ENCODE measurements around the gene PTPN6.

The PTPN6 gene

GRCh38 chr12:6954316-6955107 is 3.4 kb downstream of the PTPN6 start:
- in situ Hi-C loops (cut with HindIII; ENCODE audit: low sequenced_read_pairs), result no loop called here

- in situ Hi-C loops (cut with HindIII; ENCODE audit: low sequenced_read_pairs), result no loop called here
Measured at GRCh38 chr12:6955108-6956020, 4.2 kb downstream of the PTPN6 start.

DNA sequence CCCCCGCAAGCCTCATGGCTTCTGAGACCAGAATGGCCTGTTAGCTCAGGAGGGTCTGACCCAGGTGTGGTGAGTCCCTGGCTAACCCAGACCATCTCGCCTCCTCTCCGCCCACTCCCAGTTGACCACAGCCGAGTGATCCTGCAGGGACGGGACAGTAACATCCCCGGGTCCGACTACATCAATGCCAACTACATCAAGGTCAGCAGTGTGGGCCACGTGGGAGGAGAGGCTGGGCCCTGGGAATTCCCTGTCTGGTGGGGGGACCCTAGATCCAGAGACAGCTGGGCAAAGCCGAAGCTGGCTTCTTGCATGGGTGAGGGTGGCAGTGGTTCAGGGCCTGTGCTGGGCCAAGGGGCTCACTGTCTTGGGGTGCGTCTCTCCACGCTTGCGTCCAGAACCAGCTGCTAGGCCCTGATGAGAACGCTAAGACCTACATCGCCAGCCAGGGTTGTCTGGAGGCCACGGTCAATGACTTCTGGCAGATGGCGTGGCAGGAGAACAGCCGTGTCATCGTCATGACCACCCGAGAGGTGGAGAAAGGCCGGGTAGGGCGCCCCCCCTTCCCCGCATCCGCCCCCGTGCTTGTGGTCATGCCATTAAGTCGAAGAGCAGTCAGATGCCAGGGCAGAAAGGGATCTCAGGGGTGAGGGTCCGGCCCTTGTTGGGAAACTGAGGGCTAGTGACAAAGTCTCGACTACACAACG is 5.0 kb downstream of the PTPN6 start:
- in situ Hi-C loops (cut with HindIII; ENCODE audit: low sequenced_read_pairs), result no loop called here

GRCh38 chr12:6957151-6957701 is 6.1 kb downstream of the PTPN6 start:
- in situ Hi-C loops (cut with HindIII; ENCODE audit: low sequenced_read_pairs), result no loop called here

DNA sequence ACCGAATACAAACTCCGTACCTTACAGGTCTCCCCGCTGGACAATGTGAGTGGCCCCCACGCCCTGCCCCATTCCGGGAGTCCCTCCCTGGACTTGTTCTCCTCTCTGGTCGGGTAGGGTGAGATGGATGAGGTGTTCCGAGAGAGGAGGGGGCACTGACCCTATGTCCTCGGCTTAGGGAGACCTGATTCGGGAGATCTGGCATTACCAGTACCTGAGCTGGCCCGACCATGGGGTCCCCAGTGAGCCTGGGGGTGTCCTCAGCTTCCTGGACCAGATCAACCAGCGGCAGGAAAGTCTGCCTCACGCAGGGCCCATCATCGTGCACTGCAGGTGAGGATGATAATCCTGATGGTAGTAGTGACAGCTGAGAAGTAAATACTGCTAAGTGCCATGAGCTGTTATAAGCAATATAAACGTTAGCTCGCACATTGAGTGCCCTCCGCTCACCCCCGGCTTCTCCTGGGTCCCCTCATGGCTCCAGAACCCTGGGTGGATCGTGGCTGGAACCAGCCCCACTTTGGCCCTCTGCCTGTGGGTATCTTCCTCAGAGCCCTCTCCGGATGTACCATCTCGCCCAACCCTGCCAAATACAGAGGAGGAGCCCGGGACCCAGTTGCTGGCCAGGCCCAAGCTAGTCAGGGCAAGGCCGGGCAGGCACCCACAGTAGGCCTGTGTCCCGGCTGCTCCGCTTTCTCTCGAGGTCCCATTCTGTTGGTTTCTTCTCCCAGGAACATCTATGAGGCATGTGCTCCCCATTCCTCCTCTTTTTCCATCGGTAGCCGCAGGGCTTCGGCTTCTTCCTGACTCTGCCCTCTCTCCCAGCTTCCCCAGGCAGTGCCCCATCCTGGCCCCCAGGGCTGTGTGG is 6.8 kb downstream of the PTPN6 start:
- in situ Hi-C loops (cut with HindIII; ENCODE audit: low sequenced_read_pairs), result no loop called here

DNA sequence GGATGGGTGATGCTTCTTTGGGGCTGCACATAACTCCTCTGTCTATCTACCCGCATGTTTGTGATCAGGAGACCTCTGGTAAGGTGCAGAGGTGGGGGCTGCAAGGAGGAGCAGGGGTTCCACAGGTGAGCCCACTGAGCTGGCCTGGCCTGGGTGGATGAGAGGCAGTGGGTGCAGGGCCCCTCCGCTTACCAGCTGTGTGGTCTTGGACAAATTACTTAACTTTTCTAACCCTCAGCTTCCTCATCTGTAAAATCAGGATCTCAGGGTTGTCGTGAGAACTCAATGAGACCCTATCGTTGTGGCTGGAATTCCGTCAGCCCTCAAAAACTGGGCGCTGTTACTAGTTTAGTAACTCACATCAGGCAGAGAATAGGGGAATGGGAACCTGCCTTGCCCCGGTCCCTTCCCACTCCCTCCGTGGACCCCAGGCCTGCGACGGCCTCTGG is 7.5 kb downstream of the PTPN6 start:
- in situ Hi-C loops (cut with HindIII; ENCODE audit: low sequenced_read_pairs), result no loop called here

DNA sequence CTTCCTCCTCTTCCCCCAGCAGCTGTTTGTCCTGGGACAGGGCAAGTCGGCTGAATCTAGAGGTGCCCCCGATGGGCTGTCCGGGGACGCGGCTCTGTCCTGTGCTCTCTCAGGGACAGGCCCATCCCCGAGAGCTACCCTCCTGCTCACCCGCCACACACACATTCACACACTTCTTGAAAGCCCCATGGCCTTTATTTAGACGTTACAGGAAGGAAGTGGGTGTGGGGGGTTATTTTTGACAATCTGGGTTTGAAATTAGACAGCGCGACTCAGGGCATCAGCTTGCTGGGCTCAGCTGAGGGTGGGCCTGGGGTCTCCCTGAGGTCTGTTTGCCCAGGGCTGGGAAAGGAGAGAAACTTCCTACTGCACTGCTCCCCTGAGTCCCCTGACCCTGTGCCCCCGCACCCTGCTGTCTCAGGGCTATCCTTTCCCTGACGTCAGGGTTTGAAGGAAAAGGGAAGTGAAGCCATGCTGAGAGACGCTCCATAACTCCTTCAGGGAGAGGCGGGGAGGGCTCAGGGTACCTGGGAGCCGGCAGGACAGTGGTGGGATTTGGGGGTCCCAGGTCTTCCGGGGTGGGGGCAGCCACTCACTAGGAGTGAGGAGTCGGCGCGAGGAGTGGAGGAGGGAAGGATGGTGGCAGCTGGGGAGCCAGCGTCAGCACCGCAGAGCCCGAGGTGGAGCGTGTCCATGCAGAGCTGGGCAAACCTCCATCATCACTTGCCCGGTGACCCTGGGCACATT is 8.1 kb downstream of the PTPN6 start:
- in situ Hi-C loops (cut with HindIII; ENCODE audit: low sequenced_read_pairs), result no loop called here

- in situ Hi-C loops (cut with HindIII; ENCODE audit: low sequenced_read_pairs), result no loop called here
Measured at GRCh38 chr12:6959805-6960592, 8.8 kb downstream of the PTPN6 start.

DNA sequence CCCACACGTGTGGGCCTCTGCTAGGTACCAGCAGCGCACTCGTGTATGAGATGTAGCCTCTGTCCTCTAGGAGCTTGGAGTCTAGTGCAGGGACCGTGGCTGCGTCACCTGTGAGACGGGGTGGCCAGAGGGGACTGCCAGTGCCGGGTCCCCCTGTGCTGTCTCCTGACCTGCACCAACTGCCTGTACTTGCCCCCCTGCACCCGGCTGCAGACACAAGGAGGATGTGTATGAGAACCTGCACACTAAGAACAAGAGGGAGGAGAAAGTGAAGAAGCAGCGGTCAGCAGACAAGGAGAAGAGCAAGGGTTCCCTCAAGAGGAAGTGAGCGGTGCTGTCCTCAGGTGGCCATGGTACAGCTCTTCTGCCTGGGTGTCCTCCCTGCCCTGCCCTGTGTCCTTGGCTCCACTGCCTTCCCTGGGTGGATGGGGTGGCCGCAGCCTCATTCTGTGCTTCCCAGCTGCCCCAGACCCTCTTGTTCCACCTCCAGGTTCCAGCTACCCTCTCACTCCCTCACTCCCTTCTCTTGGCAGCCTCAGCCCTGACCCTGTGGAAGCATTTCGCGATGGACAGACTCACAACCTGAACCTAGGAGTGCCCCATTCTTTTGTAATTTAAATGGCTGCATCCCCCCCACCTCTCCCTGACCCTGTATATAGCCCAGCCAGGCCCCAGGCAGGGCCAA is 9.6 kb downstream of the PTPN6 start:
- in situ Hi-C loops (cut with HindIII; ENCODE audit: low sequenced_read_pairs), result no loop called here

GRCh38 chr12:6961278-6961694 is 10.1 kb downstream of the PTPN6 start:
- in situ Hi-C loops (cut with HindIII; ENCODE audit: low sequenced_read_pairs), result no loop called here

GRCh38 chr12:6961695-6962284 is 10.6 kb downstream of the PTPN6 start:
- in situ Hi-C loops (cut with HindIII; ENCODE audit: low sequenced_read_pairs), result no loop called here

DNA sequence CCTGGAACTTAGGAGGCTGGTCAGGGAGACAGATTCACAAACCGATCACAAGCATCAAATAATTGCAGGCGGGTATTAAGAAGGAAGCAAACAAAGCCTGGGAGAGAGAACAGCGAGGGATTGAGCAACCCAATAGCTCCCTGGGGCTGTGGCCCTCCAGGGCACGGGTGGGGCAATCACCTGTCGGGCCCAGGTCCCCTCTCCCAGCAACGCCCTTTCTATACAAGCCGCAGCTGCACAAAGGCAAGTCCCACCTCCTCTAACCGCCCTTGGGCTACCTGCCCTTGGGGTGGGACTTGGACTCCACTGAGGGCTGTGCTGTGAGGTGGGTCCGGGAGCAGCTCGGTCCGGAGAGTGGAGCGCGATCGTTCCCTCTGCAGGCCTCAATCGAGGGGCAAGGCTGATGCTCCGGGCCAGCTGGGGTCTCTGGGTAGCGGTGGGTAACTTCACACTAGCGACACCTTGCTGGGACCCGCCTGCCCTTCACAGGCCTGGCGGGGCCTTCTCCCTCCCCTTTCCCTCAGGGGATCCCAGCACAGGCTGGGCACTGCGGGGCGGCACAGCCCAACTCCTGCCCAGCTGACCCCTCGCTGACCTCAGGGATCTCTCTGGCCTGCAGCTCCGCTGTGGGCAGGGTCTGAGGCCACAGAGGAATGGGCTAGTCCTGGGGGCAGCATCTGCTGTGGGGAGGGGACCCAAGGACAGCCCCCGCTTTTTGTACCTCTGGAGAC is 11.3 kb downstream of the PTPN6 start:
- in situ Hi-C loops (cut with HindIII; ENCODE audit: low sequenced_read_pairs), result no loop called here

- in situ Hi-C loops (cut with HindIII; ENCODE audit: low sequenced_read_pairs), result no loop called here
Measured at GRCh38 chr12:6963016-6963731, 12.0 kb downstream of the PTPN6 start.

- in situ Hi-C loops (cut with HindIII; ENCODE audit: low sequenced_read_pairs), result no loop called here
Measured at GRCh38 chr12:6963791-6964413, 12.7 kb downstream of the PTPN6 start.

DNA sequence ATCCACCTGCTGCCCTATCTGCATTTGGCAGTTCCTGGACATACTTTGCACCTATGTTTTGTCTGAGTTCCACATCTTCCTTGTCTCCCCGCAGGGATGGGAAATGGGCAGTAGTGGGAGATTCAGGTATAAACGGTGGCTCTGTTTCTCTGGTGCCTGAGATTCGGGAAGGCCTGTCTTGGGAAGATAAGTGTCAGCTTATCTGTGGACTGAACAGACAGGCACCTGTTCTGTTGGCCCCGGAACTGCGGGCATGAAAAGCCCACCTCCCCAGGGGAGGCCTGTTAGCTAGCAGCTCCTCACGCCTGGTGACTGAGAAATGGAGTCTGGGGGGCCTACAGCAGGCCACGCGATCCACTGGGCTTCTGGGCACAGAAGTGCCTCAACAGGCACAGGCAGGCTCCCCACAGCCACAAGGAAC is 13.5 kb downstream of the PTPN6 start:
- in situ Hi-C loops (cut with HindIII; ENCODE audit: low sequenced_read_pairs), result no loop called here

All from DLD1 (cell line).